Parathyroid adenoma (tissue), 2 donors: ENCODE data around the gene KIF5A.
A peak's percentile ranks its signal among the peaks of the same experiment; 100 is the strongest.

Experiments
- H2AFZ ChIP-seq: fragments of 300-600 bp; sonication (generic); one replicate; pipeline ENCODE4 v1.7.0; 2017; ENCODE audit warnings: antibody characterized with exemption, mild to moderate bottlenecking
- H3K27ac ChIP-seq: fragments of 300-600 bp; sonication (generic); one replicate; pipeline ENCODE4 v1.7.0; 2017
- H3K27me3 ChIP-seq: fragments of 300-600 bp; sonication (generic); one replicate; pipeline ENCODE4 v1.7.0; 2017; ENCODE audit warnings: low read length; ENCODE audit not compliant: control insufficient read depth, insufficient read depth
- H3K36me3 ChIP-seq: fragments of 300-600 bp; sonication (generic); one replicate; pipeline ENCODE4 v1.7.0; 2017; ENCODE audit warnings: low read length; ENCODE audit not compliant: control insufficient read depth, insufficient read depth
- H3K4me1 ChIP-seq: fragments of 300-600 bp; sonication (generic); one replicate; pipeline ENCODE4 v1.7.0; 2017; ENCODE audit warnings: control low read depth
- H3K4me2 ChIP-seq: fragments of 300-600 bp; sonication (generic); one replicate; pipeline ENCODE4 v1.7.0; 2017; ENCODE audit warnings: low read length
- H3K4me3 ChIP-seq: fragments of 300-600 bp; sonication (generic); one replicate; pipeline ENCODE4 v1.7.0; 2017; ENCODE audit warnings: low read depth, low read length
- H3K79me2 ChIP-seq: fragments of 300-600 bp; sonication (generic); one replicate; pipeline ENCODE4 v1.7.0; 2017; ENCODE audit warnings: control low read depth
- H3K9ac ChIP-seq: fragments of 300-600 bp; sonication (generic); one replicate; pipeline ENCODE4 v1.7.0; 2017; ENCODE audit warnings: mild to moderate bottlenecking
- H3K9me3 ChIP-seq: fragments of 300-600 bp; sonication (generic); one replicate; pipeline ENCODE4 v1.7.0; 2017; ENCODE audit warnings: low read length; ENCODE audit not compliant: control insufficient read depth
- TF ChIP-seq, protein P1 (sequence below): fragments of 300-600 bp; sonication (generic); IDR thresholded peaks from one replicate; pipeline ENCODE4 v1.7.0; 2017; ENCODE audit warnings: antibody characterized with exemption, mild to moderate bottlenecking
- donor health status: primary hyperparathyroidism.

Gene KIF5A

GRCh38 chr12:57611108-57611826 is 61.4 kb downstream of the KIF5A start, which contains the start of gene ARHGEF25:
Gene ARHGEF25 (plus strand): TSS chr12:57611435. CDS start chr12:57611895, 460 bp downstream.
- H3K4me3 ChIP-seq: peak within 1 kb of the TSS; percentile 65
- H3K27me3 ChIP-seq: no peaks in the 10 kb centered on the region
- peak within 1 kb of the TSS; percentile 79 for H3K4me2 ChIP-seq
- H3K36me3 ChIP-seq: no peaks in the 10 kb centered on the region
- H3K79me2 ChIP-seq: no peaks in the 10 kb centered on the region
- TF ChIP-seq, protein P1, sequence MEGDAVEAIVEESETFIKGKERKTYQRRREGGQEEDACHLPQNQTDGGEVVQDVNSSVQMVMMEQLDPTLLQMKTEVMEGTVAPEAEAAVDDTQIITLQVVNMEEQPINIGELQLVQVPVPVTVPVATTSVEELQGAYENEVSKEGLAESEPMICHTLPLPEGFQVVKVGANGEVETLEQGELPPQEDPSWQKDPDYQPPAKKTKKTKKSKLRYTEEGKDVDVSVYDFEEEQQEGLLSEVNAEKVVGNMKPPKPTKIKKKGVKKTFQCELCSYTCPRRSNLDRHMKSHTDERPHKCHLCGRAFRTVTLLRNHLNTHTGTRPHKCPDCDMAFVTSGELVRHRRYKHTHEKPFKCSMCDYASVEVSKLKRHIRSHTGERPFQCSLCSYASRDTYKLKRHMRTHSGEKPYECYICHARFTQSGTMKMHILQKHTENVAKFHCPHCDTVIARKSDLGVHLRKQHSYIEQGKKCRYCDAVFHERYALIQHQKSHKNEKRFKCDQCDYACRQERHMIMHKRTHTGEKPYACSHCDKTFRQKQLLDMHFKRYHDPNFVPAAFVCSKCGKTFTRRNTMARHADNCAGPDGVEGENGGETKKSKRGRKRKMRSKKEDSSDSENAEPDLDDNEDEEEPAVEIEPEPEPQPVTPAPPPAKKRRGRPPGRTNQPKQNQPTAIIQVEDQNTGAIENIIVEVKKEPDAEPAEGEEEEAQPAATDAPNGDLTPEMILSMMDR: no peak
- peaks cover 4% of the 10 kb centered on the region for H3K4me1 ChIP-seq
- H3K9me3 ChIP-seq: no peaks in the 10 kb centered on the region
- peak within 1 kb of the TSS; percentile 37 for H3K9ac ChIP-seq
- peak within 1 kb of the TSS; percentile 90 for H2AFZ ChIP-seq
- peak within 1 kb of the TSS; percentile 17 for H3K27ac ChIP-seq

DNA sequence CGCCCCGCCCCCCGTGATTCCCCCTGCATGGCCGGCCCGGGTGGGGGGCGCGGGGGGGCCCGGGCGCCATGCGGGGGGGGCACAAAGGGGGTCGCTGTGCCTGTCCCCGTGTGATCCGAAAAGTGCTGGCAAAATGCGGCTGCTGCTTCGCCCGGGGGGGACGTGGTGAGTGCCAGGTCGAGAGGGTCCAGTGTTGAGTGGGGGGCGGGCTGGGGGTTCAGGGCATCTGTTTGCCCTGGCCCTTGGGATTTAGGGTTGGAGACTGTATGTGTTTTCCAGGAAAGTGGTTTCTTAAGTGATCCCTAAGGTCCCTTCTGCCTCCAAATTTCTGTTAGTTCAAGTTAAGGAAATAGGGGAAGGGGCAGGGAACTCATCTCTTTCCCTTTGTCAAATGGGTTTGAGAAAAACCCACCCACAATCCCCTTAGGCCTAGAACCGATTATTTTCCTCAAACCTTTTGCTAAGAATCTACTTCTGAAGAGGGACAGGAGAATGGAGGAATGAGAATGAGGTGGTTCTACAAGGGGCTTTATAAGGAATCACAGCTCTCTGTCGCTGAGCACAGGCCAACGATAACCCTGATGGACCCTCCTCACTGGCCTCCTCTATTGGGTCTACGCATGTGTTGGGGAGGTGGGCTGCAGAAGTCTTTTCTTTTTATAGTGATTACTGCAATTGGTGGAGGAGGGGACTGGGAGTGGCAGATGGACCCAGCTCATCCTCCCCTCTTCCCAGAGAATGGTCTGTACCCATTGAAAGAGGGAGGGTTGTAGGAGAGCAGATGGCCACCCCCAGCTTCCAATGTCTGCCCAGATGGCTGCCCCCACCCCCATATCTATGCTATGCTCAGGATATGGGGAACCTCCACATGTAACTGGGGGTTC is 62.2 kb downstream of the KIF5A start:
- Histone ChIP-seq H3K4me3 (peak overlapping the region; percentile 65), H3K9ac (peak overlapping the region; percentile 37), H3K27me3 (no peaks in the 10 kb centered on the region), H3K36me3 (no peaks in the 10 kb centered on the region), H3K9me3 (no peaks in the 10 kb centered on the region), H3K4me1 (peaks cover 10% of the 10 kb centered on the region), H3K79me2 (no peaks in the 10 kb centered on the region), H3K4me2 (peak overlapping the region; percentile 79), H3K27ac (no peak overlapping the region), H2AFZ (no peak overlapping the region)
- TF ChIP-seq, protein P1: no peak

DNA sequence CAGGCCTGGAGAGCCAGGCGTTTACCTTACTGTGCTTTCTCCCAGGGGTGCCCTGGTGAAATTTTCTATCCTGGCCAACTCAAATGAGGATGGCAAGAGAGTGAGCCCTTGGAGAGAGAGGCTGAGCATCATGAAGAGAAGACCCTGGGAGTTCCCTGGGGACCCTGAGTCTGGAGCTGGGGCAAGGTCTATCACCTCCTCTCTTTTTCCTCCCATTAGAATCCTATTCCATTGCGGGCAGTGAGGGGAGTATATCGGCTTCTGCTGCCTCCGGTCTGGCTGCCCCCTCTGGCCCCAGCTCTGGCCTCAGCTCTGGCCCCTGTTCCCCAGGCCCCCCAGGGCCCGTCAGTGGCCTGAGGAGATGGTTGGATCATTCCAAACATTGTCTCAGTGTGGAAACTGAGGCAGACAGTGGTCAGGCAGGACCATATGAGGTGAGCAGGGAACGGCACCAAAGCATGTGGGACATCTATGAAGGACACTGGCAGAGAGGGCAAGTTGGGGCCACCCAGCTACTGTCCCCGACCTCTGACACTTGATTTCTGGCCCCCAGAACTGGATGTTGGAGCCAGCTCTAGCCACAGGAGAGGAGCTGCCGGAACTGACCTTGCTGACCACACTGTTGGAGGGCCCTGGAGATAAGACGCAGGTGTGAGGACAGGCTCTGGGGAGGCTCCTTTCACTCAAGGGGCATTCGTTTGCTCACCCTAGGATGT is 63.0 kb downstream of the KIF5A start:
- Histone ChIP-seq H3K9me3 (no peaks in the 10 kb centered on the region), H2AFZ (no peak overlapping the region), H3K27me3 (no peaks in the 10 kb centered on the region), H3K79me2 (no peaks in the 10 kb centered on the region), H3K4me1 (peaks cover 10% of the 10 kb centered on the region), H3K36me3 (no peaks in the 10 kb centered on the region), H3K4me2 (no peak overlapping the region), H3K4me3 (no peak overlapping the region), H3K27ac (no peak overlapping the region), H3K9ac (no peak overlapping the region)
- TF ChIP-seq, protein P1: no peak

DNA sequence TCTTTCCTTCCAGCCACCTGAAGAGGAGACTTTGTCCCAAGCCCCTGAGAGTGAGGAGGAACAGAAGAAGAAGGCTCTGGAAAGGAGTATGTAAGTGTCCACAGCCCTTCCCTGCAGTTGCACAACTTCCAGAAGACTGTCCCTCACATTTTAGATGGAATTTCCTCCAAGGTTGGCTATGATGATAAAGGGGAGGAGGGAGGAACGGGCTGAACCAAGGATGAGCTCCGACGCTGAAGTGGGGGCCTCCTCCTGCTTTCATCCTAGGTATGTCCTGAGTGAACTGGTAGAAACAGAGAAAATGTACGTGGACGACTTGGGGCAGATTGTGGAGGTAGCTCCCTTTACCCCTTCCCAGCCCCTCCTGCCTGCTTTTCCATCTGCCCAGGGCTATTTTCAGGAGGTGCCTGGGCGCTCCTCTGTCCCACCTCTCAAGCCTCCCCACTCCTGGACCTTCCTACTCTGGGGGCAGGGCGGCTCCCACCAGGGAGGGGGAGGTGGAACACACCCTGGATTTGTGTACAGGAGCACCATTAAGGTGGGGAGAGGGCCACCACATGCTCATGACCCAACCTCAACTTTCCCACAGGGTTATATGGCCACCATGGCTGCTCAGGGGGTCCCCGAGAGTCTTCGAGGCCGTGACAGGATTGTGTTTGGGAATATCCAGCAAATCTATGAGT is 63.7 kb downstream of the KIF5A start:
- Histone ChIP-seq H2AFZ (no peak overlapping the region), H3K4me2 (no peak overlapping the region), H3K4me1 (peaks cover 10% of the 10 kb centered on the region), H3K9ac (no peak overlapping the region), H3K4me3 (no peak overlapping the region), H3K36me3 (no peaks in the 10 kb centered on the region), H3K9me3 (no peaks in the 10 kb centered on the region), H3K27ac (no peak overlapping the region), H3K27me3 (no peaks in the 10 kb centered on the region), H3K79me2 (no peaks in the 10 kb centered on the region)
- TF ChIP-seq, protein P1: no peak
